WERI-Rb-1 (cell line): ENCODE results near the gene SMIM8.
A peak's percentile ranks its signal among the peaks of the same experiment; 100 is the strongest.

Experiments used
- DNase-seq: peaks from one replicate; pipeline ENCODE4 v3.0.0-alpha.2; 2020
- H3K27ac ChIP-seq: fragments of 250-450 bp; sonication (Bioruptor Pico); 2 replicates; pipeline ENCODE4 v1.5.1; 2020; ENCODE audit warnings: mild to moderate bottlenecking, moderate library complexity
- H3K27me3 ChIP-seq: fragments of 250-450 bp; sonication (Bioruptor Pico); 2 replicates; pipeline ENCODE4 v1.5.1; 2021; ENCODE audit warnings: mild to moderate bottlenecking, low read depth, moderate library complexity; ENCODE audit not compliant: insufficient read depth, severe bottlenecking
- H3K36me3 ChIP-seq: fragments of 250-450 bp; sonication (Bioruptor Pico); 2 replicates; pipeline ENCODE4 v1.5.1; 2020; ENCODE audit warnings: mild to moderate bottlenecking, moderate library complexity
- H3K4me3 ChIP-seq: 2 replicates; pipeline ENCODE4 v1.5.1; 2011; ENCODE audit warnings: low read depth, mild to moderate bottlenecking, control low read depth, low read length
- H3K9me3 ChIP-seq: fragments of 250-450 bp; sonication (Bioruptor Pico); 2 replicates; pipeline ENCODE4 v1.5.1; 2021; ENCODE audit warnings: mild to moderate bottlenecking, moderate library complexity; ENCODE audit not compliant: severe bottlenecking
- TF ChIP-seq, protein P1 (sequence below): IDR thresholded peaks from 2 replicates; pipeline ENCODE4 v1.5.1; 2011; ENCODE audit warnings: low read depth, mild to moderate bottlenecking, control low read depth, inconsistent platforms, low read length

The SMIM8 gene, protein sequence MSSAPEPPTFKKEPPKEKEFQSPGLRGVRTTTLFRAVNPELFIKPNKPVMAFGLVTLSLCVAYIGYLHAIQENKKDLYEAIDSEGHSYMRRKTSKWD

DNA sequence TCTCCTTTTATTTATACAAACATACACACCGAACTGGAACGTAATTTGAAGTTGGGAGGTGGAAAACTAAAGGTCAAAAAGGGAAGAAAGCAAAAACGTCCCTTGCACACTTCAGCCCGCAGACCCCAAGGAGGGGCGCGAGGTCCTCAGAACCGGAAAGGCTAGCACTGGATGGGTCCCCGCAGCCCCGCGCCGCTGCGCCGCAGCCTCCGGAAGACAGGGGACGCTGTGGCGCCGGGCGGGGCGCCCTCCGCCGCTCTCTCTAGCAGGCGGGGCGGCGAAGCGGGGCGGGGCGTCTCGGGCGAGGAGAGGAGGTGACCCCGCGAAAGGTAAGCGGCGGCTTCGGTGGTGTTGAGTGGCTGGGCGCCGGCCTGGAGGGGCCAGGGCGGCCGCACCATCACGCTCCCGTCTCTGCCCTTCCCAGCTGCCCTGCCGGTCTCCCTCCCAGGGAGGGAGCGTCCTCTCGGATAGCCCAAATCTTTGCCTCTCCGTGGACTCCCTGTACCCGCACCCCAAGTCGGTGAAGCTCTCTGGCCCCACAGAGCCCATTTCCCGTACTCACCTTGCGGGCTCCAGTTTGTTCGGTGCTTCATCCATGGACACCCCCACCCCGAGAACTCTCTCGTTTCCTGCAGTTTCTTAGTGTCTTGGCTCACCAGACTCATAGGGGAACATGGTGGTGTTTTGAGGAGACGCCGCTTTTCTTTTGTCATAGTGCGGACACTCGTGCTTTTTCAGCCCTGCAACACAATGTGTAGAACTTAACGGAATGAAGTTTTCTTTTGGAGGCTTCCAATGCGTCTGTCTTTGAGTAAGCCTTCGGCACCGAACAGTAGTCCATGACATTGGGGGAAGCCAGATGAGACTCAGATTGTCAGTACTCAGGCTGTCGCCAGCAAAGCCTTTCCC, at the start of gene SMIM8:
TSS of gene SMIM8 (plus strand) at position 285 of the 909 bp plus-strand sequence. CDS start 14,444 bp downstream, outside the sequence.
- peak within 1 kb of the TSS; percentile 76 for H3K27ac ChIP-seq
- no peaks in the 10 kb centered on the region for H3K36me3 ChIP-seq
- H3K4me3 ChIP-seq = peak within 1 kb of the TSS; percentile 99
- TF ChIP-seq, protein P1, sequence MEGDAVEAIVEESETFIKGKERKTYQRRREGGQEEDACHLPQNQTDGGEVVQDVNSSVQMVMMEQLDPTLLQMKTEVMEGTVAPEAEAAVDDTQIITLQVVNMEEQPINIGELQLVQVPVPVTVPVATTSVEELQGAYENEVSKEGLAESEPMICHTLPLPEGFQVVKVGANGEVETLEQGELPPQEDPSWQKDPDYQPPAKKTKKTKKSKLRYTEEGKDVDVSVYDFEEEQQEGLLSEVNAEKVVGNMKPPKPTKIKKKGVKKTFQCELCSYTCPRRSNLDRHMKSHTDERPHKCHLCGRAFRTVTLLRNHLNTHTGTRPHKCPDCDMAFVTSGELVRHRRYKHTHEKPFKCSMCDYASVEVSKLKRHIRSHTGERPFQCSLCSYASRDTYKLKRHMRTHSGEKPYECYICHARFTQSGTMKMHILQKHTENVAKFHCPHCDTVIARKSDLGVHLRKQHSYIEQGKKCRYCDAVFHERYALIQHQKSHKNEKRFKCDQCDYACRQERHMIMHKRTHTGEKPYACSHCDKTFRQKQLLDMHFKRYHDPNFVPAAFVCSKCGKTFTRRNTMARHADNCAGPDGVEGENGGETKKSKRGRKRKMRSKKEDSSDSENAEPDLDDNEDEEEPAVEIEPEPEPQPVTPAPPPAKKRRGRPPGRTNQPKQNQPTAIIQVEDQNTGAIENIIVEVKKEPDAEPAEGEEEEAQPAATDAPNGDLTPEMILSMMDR = peak; percentile 98
- H3K9me3 ChIP-seq = no peaks in the 10 kb centered on the region
- DNase-seq = peak; percentile 88
- H3K27me3 ChIP-seq = no peaks in the 10 kb centered on the region

DNA sequence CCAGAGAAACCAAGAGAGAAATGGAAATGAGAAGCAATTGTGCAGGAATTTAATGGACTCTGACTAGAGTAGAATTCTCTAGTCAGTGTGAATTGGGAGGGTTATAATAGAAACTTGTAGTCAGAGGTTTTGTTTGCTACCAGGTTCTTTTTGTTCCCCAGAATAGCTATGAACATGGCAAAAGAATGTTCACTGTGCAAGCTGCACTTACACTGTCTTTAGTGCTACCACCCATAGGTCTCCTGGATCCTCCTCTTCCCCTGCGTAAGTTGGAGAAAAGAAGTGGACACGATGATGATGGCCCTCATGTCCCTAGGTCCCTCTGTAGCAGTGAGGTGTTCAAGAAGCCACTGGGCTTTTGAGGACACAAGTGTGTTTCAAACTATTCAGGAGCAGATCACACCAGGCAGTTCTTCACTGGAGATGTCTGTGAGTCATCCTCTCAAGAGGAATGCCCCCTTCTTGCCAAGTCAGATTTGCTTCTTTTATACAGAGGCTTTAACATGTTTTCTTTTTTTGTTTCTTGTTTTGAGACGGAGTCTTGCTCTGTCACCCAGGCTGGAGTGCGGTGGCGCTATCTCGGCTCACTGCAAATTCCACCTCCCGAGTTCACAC, 47.6 kb upstream of the SMIM8 start:
- no peak for DNase-seq

GRCh38 chr6:87276624-87277023, 45.8 kb upstream of the SMIM8 start:
- H3K9me3 ChIP-seq = no peaks in the 10 kb centered on the region
- no peak for DNase-seq
- no peak overlapping the region for H3K27ac ChIP-seq
- no peaks in the 10 kb centered on the region for H3K36me3 ChIP-seq
- TF ChIP-seq, protein P1 = no peak
- H3K27me3 ChIP-seq = no peaks in the 10 kb centered on the region
- no peak overlapping the region for H3K4me3 ChIP-seq

More for the DNA sequence above, 47.6 kb upstream of the SMIM8 start:
- Histone ChIP-seq H3K36me3 (no peaks in the 10 kb centered on the region), H3K27me3 (no peaks in the 10 kb centered on the region), H3K4me3 (no peak overlapping the region), H3K9me3 (no peaks in the 10 kb centered on the region), H3K27ac (no peak overlapping the region)
- TF ChIP-seq, protein P1 = no peak

DNA sequence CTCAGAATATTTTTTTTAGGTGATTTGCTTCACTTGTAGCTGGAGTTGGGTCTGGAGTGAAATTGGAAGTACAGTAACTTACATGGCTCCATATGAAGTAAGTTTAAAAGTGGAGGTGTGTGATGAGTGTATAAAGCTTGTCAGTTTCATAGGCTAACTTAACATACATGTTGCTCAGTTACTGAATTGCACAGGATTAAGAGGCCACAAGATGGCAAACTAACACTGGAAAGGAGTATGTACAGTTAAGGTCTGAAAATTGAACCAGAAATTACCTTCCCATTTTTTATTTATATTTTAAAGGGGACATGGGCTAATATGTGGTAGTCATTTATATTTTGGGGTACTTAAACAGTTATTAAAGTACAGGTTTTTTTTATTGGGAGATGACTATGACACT, 45.3 kb upstream of the SMIM8 start:
- peak; percentile 10 for DNase-seq
- Histone ChIP-seq H3K4me3 (no peak overlapping the region), H3K27me3 (no peaks in the 10 kb centered on the region), H3K36me3 (no peaks in the 10 kb centered on the region), H3K9me3 (no peaks in the 10 kb centered on the region), H3K27ac (no peak overlapping the region)
- TF ChIP-seq, protein P1 = peak; percentile 36; the same call in 1 of the 2 replicates

DNA sequence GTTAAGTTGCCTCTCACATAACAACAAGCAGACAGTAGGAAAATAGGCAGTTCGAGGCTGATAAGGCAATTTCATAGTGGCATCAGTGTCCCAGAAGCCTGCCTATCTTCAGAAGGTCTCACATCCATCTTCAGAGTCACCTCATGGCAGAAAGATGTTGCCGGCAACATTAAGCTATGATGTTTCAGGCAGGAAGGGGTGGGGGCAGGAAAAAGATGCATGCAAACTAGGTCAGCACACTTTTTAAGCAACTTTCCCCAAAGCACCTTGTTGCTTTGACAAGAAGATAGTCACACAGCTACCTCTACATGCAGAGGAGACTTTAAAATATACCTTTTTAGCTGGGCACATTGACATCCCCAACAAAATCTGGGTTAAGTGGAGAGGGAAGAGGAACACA, 43.2 kb upstream of the SMIM8 start:
- H3K27me3 ChIP-seq = no peaks in the 10 kb centered on the region
- no peak for DNase-seq

More for the DNA sequence above, 43.2 kb upstream of the SMIM8 start:
- H3K9me3 ChIP-seq = no peaks in the 10 kb centered on the region
- no peak overlapping the region for H3K27ac ChIP-seq
- TF ChIP-seq, protein P1 = no peak
- no peaks in the 10 kb centered on the region for H3K36me3 ChIP-seq
- no peak overlapping the region for H3K4me3 ChIP-seq
